Hippocampal formation (tissue), 2 donors: ENCODE data around the gene CETP.
"Not testable (repeated sequence)": the region's sequence is repeated elsewhere in the genome, so short reads cannot be mapped to it uniquely, and the experiment has no call there.

Source experiments
- DNase-seq, 2 donors: peaks; one replicate each; lab custom pipeline; 2025; lab: John Stamatoyannopoulos, UW

The CETP gene

GRCh38 chr16:56956076-56956475, 5.7 kb upstream of the CETP start:
- DNase-seq: no peak

- no peak for DNase-seq
Observed at GRCh38 chr16:56956756-56957155, 5.0 kb upstream of the CETP start.

GRCh38 chr16:56960681-56961281, 969 bp upstream of the CETP start:
- DNase-seq: no peak

GRCh38 chr16:56961386-56961785, 364 bp upstream of the CETP start:
- DNase-seq: no peak

GRCh38 chr16:56964243-56965148, 2.7 kb downstream of the CETP start:
- peak in 1 of 2 donors; percentile 50 for DNase-seq

GRCh38 chr16:56965149-56966092, 3.7 kb downstream of the CETP start:
- no peak for DNase-seq

- no peak for DNase-seq
Observed at GRCh38 chr16:56966093-56966475, 4.3 kb downstream of the CETP start.

GRCh38 chr16:56967733-56968132, 6.0 kb downstream of the CETP start:
- DNase-seq: no peak

GRCh38 chr16:56969769-56970168, 8.0 kb downstream of the CETP start:
- no peak for DNase-seq

GRCh38 chr16:56970934-56971767, 9.4 kb downstream of the CETP start:
- no peak for DNase-seq

- DNase-seq: no peak
Observed at GRCh38 chr16:56971768-56972043, 10.0 kb downstream of the CETP start.

- no peak for DNase-seq
Observed at GRCh38 chr16:56972403-56973293, 10.9 kb downstream of the CETP start.

- no peak for DNase-seq
Observed at GRCh38 chr16:56973294-56973689, 11.5 kb downstream of the CETP start.

GRCh38 chr16:56973899-56974298, 12.1 kb downstream of the CETP start:
- DNase-seq: not testable (repeated sequence)

GRCh38 chr16:56974549-56975300, 13.0 kb downstream of the CETP start:
- no peak for DNase-seq

- DNase-seq: no peak
Observed at GRCh38 chr16:56975714-56976113, 14.0 kb downstream of the CETP start.

- no peak for DNase-seq
Observed at GRCh38 chr16:56977216-56977615, 15.5 kb downstream of the CETP start.

GRCh38 chr16:56977823-56978430, 16.2 kb downstream of the CETP start:
- DNase-seq: no peak

- no peak for DNase-seq
Observed at GRCh38 chr16:56980201-56980535, 18.4 kb downstream of the CETP start.
